ENCODE measurements around the gene NBEAL2. TPM values are rescaled to one million over a fixed set of nuclear protein-coding genes. Genes with fewer than 3 reads are reported as not detected.

Gene NBEAL2
- total and polyA plus RNA-seq, 10 of the 15 experiments (the other 5 are each of a cell fraction or from before 2014, with no cell fraction given): 0.07 to 127 (median 29.4) TPM

DNA sequence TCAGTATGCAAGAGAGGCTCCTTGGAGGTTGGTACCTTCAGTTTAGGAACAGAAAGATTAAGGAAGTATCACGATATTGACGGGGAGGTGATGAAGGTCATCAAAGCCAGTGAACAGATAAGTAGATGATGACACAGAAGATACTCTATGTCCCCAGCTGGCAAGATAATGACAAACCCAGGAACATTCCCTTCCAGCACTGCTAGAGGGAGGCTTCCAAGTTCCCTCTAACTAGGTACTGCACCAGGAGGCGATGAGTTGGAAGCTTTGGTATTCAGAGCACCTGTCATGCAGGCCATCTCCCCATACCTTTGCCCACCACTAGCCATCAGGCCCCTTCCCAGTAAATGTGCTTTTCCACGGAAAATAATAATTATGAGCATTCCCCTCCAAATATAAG lies 40.8 kb downstream of the NBEAL2 start:
- Histone ChIP-seq H4K20me1 (ENCODE audit: control insufficient read depth, insufficient read depth) (no peaks in the 10 kb centered on the region; the same call in 1 of the 2 replicates), H3K27me3 (replicated peaks in 1 of 2; ENCODE audit: control insufficient read depth in 2 of 2, insufficient read depth in 2 of 2, low read length in 1 of 2) (no peaks in the 10 kb centered on the region), H3K27ac (ENCODE audit: control insufficient read depth, insufficient read depth) (no peak overlapping the region), H3K4me3 (no peak overlapping the region), H3K36me3 (ENCODE audit: control insufficient read depth in 2 of 2, insufficient read depth in 2 of 2, low read length in 1 of 2) (peaks cover 13 to 15% of the 10 kb centered on the region in 2 experiments), H3K9me3 (replicated peaks; ENCODE audit: control insufficient read depth, insufficient read depth, low read length) (no peaks in the 10 kb centered on the region), H3K9ac (ENCODE audit: control insufficient read depth, insufficient read depth, low read length) (no peak overlapping the region), H3K79me2 (ENCODE audit: control insufficient read depth, insufficient read depth, low read length) (no peaks in the 10 kb centered on the region; the same call in 1 of the 2 replicates), H3K4me1 (ENCODE audit: control insufficient read depth, insufficient read depth, low read length) (peaks cover 14% of the 10 kb centered on the region), H3K4me2 (ENCODE audit: control insufficient read depth, insufficient read depth) (no peak overlapping the region), H2AFZ (ENCODE audit: control insufficient read depth, low read depth, low read length) (no peak overlapping the region)
- in situ Hi-C loops (cut with MboI) (no loop called here), intact Hi-C loops (cut with micrococcal nuclease; ENCODE audit: unreplicated experiment) (no loop called here)
- no peak for ATAC-seq
- ChIA-PET POLR2A (interaction anchor here (1.0 to 1.2 kb wide), 2 partner anchors 8 to 119 kb away, joined by 3 read pairs; no protein-coding TSS in a partner anchor), SMC1A (ENCODE audit: uncharacterized antibody, unreplicated experiment) (interaction anchor here (0.5 to 8.8 kb wide), 6 partner anchors 11 to 184 kb away, joined by 3 to 83 read pairs (median 3); no protein-coding TSS in a partner anchor), CTCF (interaction anchor here (0.9 to 4.3 kb wide), 5 partner anchors 10 to 351 kb away, joined by 3 to 27 read pairs (median 4); partner anchors contain the start of gene SETD2), RAD21 (ENCODE audit: unreplicated experiment) (interaction anchor here (0.5 to 1.2 kb wide), 2 partner anchors 11 to 157 kb away, joined by 3 to 4 read pairs; no protein-coding TSS in a partner anchor)
- no peak for FAIRE-seq
- no peak for DNase-seq (ENCODE audit: low read depth, low spot score)
- no TSS peak for BruUV-seq (replicated peaks)
- 98% methylated on average over 4 of the region's 4 CpGs for WGBS (ENCODE audit: insufficient coverage, insufficient replicate concordance, low lambda C conversion rate, missing lambda C conversion rate)
- no peak for TF ChIP-seq RFX5 (IDR thresholded peaks at IDR 0.05; ENCODE audit: low read depth, low read length)
- TF ChIP-seq BMI1 (IDR thresholded peaks at IDR 0.05; ENCODE audit: borderline replicate concordance): no peak
- no peak for TF ChIP-seq PAX8 (IDR thresholded peaks at IDR 0.05)
- TF ChIP-seq, protein P1, sequence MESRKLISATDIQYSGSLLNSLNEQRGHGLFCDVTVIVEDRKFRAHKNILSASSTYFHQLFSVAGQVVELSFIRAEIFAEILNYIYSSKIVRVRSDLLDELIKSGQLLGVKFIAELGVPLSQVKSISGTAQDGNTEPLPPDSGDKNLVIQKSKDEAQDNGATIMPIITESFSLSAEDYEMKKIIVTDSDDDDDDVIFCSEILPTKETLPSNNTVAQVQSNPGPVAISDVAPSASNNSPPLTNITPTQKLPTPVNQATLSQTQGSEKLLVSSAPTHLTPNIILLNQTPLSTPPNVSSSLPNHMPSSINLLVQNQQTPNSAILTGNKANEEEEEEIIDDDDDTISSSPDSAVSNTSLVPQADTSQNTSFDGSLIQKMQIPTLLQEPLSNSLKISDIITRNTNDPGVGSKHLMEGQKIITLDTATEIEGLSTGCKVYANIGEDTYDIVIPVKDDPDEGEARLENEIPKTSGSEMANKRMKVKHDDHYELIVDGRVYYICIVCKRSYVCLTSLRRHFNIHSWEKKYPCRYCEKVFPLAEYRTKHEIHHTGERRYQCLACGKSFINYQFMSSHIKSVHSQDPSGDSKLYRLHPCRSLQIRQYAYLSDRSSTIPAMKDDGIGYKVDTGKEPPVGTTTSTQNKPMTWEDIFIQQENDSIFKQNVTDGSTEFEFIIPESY (IDR thresholded peaks at IDR 0.05): no peak
- TF ChIP-seq RUNX3 (IDR thresholded peaks at IDR 0.05; ENCODE audit: low read length): no peak
- TF ChIP-seq, protein P2, sequence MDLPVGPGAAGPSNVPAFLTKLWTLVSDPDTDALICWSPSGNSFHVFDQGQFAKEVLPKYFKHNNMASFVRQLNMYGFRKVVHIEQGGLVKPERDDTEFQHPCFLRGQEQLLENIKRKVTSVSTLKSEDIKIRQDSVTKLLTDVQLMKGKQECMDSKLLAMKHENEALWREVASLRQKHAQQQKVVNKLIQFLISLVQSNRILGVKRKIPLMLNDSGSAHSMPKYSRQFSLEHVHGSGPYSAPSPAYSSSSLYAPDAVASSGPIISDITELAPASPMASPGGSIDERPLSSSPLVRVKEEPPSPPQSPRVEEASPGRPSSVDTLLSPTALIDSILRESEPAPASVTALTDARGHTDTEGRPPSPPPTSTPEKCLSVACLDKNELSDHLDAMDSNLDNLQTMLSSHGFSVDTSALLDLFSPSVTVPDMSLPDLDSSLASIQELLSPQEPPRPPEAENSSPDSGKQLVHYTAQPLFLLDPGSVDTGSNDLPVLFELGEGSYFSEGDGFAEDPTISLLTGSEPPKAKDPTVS (IDR thresholded peaks at IDR 0.05; ENCODE audit: low read depth, low read length): no peak
- TF ChIP-seq MEF2A (IDR thresholded peaks at IDR 0.05; ENCODE audit: insufficient read depth, low read depth, low read length): no peak
- no peak for TF ChIP-seq SUZ12 (IDR thresholded peaks at IDR 0.05; ENCODE audit: unreplicated experiment)
- no peak for TF ChIP-seq TCF7 (IDR thresholded peaks at IDR 0.05; ENCODE audit: borderline replicate concordance)
- TF ChIP-seq, protein P3, sequence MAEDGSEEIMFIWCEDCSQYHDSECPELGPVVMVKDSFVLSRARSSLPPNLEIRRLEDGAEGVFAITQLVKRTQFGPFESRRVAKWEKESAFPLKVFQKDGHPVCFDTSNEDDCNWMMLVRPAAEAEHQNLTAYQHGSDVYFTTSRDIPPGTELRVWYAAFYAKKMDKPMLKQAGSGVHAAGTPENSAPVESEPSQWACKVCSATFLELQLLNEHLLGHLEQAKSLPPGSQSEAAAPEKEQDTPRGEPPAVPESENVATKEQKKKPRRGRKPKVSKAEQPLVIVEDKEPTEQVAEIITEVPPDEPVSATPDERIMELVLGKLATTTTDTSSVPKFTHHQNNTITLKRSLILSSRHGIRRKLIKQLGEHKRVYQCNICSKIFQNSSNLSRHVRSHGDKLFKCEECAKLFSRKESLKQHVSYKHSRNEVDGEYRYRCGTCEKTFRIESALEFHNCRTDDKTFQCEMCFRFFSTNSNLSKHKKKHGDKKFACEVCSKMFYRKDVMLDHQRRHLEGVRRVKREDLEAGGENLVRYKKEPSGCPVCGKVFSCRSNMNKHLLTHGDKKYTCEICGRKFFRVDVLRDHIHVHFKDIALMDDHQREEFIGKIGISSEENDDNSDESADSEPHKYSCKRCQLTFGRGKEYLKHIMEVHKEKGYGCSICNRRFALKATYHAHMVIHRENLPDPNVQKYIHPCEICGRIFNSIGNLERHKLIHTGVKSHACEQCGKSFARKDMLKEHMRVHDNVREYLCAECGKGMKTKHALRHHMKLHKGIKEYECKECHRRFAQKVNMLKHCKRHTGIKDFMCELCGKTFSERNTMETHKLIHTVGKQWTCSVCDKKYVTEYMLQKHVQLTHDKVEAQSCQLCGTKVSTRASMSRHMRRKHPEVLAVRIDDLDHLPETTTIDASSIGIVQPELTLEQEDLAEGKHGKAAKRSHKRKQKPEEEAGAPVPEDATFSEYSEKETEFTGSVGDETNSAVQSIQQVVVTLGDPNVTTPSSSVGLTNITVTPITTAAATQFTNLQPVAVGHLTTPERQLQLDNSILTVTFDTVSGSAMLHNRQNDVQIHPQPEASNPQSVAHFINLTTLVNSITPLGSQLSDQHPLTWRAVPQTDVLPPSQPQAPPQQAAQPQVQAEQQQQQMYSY (CRISPR knock-in tag; IDR thresholded peaks at IDR 0.05): no peak
- no peak for TF ChIP-seq RAD51 (IDR thresholded peaks at IDR 0.05)
- TF ChIP-seq CBFB (IDR thresholded peaks at IDR 0.05; ENCODE audit: low read depth): no peak
- no peak for TF ChIP-seq SREBF1 (IDR thresholded peaks at IDR 0.05; ENCODE audit: low read length)
- TF ChIP-seq YY1 (IDR thresholded peaks at IDR 0.05; ENCODE audit: low read depth, low read length): no peak
- no peak for TF ChIP-seq NBN (IDR thresholded peaks at IDR 0.05)
- no peak for TF ChIP-seq ESRRA (IDR thresholded peaks at IDR 0.05; ENCODE audit: low read length)

All from GM12878 (cell line).